Neural crest cell (in vitro differentiated cells): ENCODE results near the gene FMNL3. TPM values are rescaled to one million over a fixed set of nuclear protein-coding genes. Genes with fewer than 3 reads are reported as not detected.

Source experiments
- DNase-seq: peaks from one replicate; pipeline ENCODE4 v3.0.0; 2021; ENCODE audit warnings: low read depth, mixed read lengths, low spot score
- H3K27ac Mint-ChIP-seq: one replicate; pipeline ENCODE4 v1.8.0; 2021; ENCODE audit warnings: mild to moderate bottlenecking, mixed read lengths; ENCODE audit not compliant: unreplicated experiment
- H3K27me3 Mint-ChIP-seq: 2 replicates; pipeline ENCODE4 v1.8.0; 2021; ENCODE audit warnings: low read depth, mild to moderate bottlenecking, mixed read lengths
- H3K36me3 Mint-ChIP-seq: 2 replicates; pipeline ENCODE4 v1.8.0; 2021; ENCODE audit warnings: low read depth, mild to moderate bottlenecking, mixed read lengths
- H3K4me1 Mint-ChIP-seq: 2 replicates; pipeline ENCODE4 v1.8.0; 2021; ENCODE audit warnings: mixed read lengths
- H3K4me3 Mint-ChIP-seq: one replicate; pipeline ENCODE4 v1.8.0; 2021; ENCODE audit warnings: mild to moderate bottlenecking, mixed read lengths
- H3K9me3 Mint-ChIP-seq: 2 replicates; pipeline ENCODE4 v1.8.0; 2021; ENCODE audit warnings: mixed read lengths
- CTCF ChIP-seq: fragments of 200-600 bp; sonication (generic); conservative IDR thresholded peaks from 2 replicates; pipeline ENCODE4 v1.5.0; 2021; ENCODE audit warnings: antibody characterized with exemption, mild to moderate bottlenecking
- total RNA-seq: library from RNA; stranded (reverse); gene quantifications from 2 replicates; pipeline ENCODE4 v1.2.1, GENCODE V29; 2021

Gene FMNL3
- total RNA-seq, 1 donor from 2014 or later: 38.9 TPM

GRCh38 chr12:49664591-49665239 is 42.5 kb downstream of the FMNL3 start:
- Mint-ChIP-seq H3K27me3 (no peaks in the 10 kb centered on the region), H3K36me3 (peaks cover 13% of the 10 kb centered on the region), H3K27ac (peak overlapping the region; percentile 91), H3K4me3 (no peak overlapping the region), H3K9me3 (no peaks in the 10 kb centered on the region), H3K4me1 (peaks cover 23% of the 10 kb centered on the region)
- no peak for DNase-seq
- TF ChIP-seq CTCF: no peak

- H3K27ac Mint-ChIP-seq: peak overlapping the region; percentile 91
- TF ChIP-seq CTCF: no peak
- H3K27me3 Mint-ChIP-seq: no peaks in the 10 kb centered on the region
- peaks cover 23% of the 10 kb centered on the region for H3K4me1 Mint-ChIP-seq
- no peak for DNase-seq
- H3K9me3 Mint-ChIP-seq: no peaks in the 10 kb centered on the region
- H3K4me3 Mint-ChIP-seq: no peak overlapping the region
- H3K36me3 Mint-ChIP-seq: peaks cover 13% of the 10 kb centered on the region
These were observed 43.0 kb downstream of the FMNL3 start for GRCh38 chr12:49664167-49664566.

GRCh38 chr12:49662998-49663843 is 44.0 kb downstream of the FMNL3 start:
- H3K4me1 Mint-ChIP-seq: peaks cover 23% of the 10 kb centered on the region
- H3K27me3 Mint-ChIP-seq: no peaks in the 10 kb centered on the region
- peaks cover 13% of the 10 kb centered on the region for H3K36me3 Mint-ChIP-seq
- H3K4me3 Mint-ChIP-seq: peak overlapping the region; percentile 47
- peak overlapping the region; percentile 93 for H3K27ac Mint-ChIP-seq
- no peak for DNase-seq
- no peak for TF ChIP-seq CTCF
- H3K9me3 Mint-ChIP-seq: no peaks in the 10 kb centered on the region

- peak overlapping the region; percentile 3 for H3K27ac Mint-ChIP-seq
These were observed 45.5 kb downstream of the FMNL3 start for GRCh38 chr12:49661746-49662145.

GRCh38 chr12:49661191-49661590 is 46.0 kb downstream of the FMNL3 start:
- no peak overlapping the region for H3K4me3 Mint-ChIP-seq
- H3K9me3 Mint-ChIP-seq: no peaks in the 10 kb centered on the region
- H3K27me3 Mint-ChIP-seq: no peaks in the 10 kb centered on the region
- peak overlapping the region; percentile 3 for H3K27ac Mint-ChIP-seq
- no peak for DNase-seq
- H3K36me3 Mint-ChIP-seq: peaks cover 14% of the 10 kb centered on the region
- H3K4me1 Mint-ChIP-seq: peaks cover 23% of the 10 kb centered on the region
- no peak for TF ChIP-seq CTCF

More at GRCh38 chr12:49661746-49662145, 45.5 kb downstream of the FMNL3 start:
- Mint-ChIP-seq H3K4me3 (no peak overlapping the region), H3K36me3 (peaks cover 15% of the 10 kb centered on the region), H3K4me1 (peaks cover 23% of the 10 kb centered on the region), H3K27me3 (no peaks in the 10 kb centered on the region), H3K9me3 (no peaks in the 10 kb centered on the region)
- DNase-seq: no peak
- no peak for TF ChIP-seq CTCF
